Upper lobe of right lung (tissue), 1 donor: ENCODE results near the gene VIP. TPM values are rescaled to one million over a fixed set of nuclear protein-coding genes. Genes with fewer than 3 reads are reported as not detected.
A peak's percentile ranks its signal among the peaks of the same experiment; 100 is the strongest.
"Not testable (repeated sequence)": the region's sequence is repeated elsewhere in the genome, so short reads cannot be mapped to it uniquely, and the experiment has no call there.

Experiments used
- ATAC-seq: fragments of 200-7000 bp; cut with Tn5 transposase; one replicate; pipeline ENCODE4 v1.9.1; 2020; ENCODE audit warnings: mild to moderate bottlenecking, moderate library complexity
- DNase-seq: peaks from one replicate; pipeline ENCODE4 v3.0.0-alpha.2; 2020
- H3K27ac ChIP-seq: fragments of 200-600 bp; one replicate; pipeline ENCODE4 v1.8.0; 2022
- H3K27me3 ChIP-seq: fragments of 200-600 bp; one replicate; pipeline ENCODE4 v1.8.0; 2022; ENCODE audit warnings: mild to moderate bottlenecking
- H3K36me3 ChIP-seq: fragments of 200-600 bp; one replicate; pipeline ENCODE4 v1.8.0; 2022
- H3K4me1 ChIP-seq: fragments of 200-600 bp; one replicate; pipeline ENCODE4 v1.8.0; 2022
- H3K4me3 ChIP-seq: fragments of 200-600 bp; one replicate; pipeline ENCODE4 v1.8.0; 2022; ENCODE audit warnings: mild to moderate bottlenecking
- H3K9me3 ChIP-seq: fragments of 200-600 bp; one replicate; pipeline ENCODE4 v1.8.0; 2022
- intact Hi-C: fragments of 100-400 bp; cut with DNase I; formaldehyde crosslinking; loops from one replicate; pipeline ENCODE4 v1.11.0; 2022
- long read RNA-seq: library from polyadenylated mRNA; unstranded; transcript quantifications from one replicate; pipeline ENCODE4 v2.0.0, GENCODE V29; 2021
- total RNA-seq: library from RNA; stranded (reverse); fragmentation: NEBNext Ultra II Directional; extraction: Animal tissue kit (Norgen Biotek cat#: 25700); gene quantifications from one replicate; pipeline ENCODE4 v1.2.1, GENCODE V29; 2021
- TF ChIP-seq, protein P1 (sequence below): fragments of 200-600 bp; IDR thresholded peaks from one replicate; pipeline ENCODE4 v1.8.0; 2022; ENCODE audit warnings: antibody characterized with exemption
- donor health status: DM: no; HTN: yes; CAD: no; lungs with severe emphysema.

Gene VIP
- total RNA-seq, result 1.6 TPM
- long read RNA-seq, partial matches to known transcripts, result 0 of 3 reads
- long read RNA-seq, other reads (novel, unspliced or antisense), result 0 of 3 reads

GRCh38 chr6:152750694-152751093, at the start of gene VIP:
TSS of gene VIP (plus strand) at chr6:152750797. CDS start at chr6:152752178, 1,381 bp downstream.
- Histone ChIP-seq H3K27ac (no peak within 1 kb of the TSS), H3K9me3 (no peaks in the 10 kb centered on the region), H3K4me3 (no peak within 1 kb of the TSS), H3K27me3 (no peaks in the 10 kb centered on the region), H3K36me3 (no peaks in the 10 kb centered on the region), H3K4me1 (no peaks in the 10 kb centered on the region)
- intact Hi-C loops, result no loop called here
- peak; percentile 47 for ATAC-seq
- TF ChIP-seq, protein P1, sequence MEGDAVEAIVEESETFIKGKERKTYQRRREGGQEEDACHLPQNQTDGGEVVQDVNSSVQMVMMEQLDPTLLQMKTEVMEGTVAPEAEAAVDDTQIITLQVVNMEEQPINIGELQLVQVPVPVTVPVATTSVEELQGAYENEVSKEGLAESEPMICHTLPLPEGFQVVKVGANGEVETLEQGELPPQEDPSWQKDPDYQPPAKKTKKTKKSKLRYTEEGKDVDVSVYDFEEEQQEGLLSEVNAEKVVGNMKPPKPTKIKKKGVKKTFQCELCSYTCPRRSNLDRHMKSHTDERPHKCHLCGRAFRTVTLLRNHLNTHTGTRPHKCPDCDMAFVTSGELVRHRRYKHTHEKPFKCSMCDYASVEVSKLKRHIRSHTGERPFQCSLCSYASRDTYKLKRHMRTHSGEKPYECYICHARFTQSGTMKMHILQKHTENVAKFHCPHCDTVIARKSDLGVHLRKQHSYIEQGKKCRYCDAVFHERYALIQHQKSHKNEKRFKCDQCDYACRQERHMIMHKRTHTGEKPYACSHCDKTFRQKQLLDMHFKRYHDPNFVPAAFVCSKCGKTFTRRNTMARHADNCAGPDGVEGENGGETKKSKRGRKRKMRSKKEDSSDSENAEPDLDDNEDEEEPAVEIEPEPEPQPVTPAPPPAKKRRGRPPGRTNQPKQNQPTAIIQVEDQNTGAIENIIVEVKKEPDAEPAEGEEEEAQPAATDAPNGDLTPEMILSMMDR, result no peak
- no peak for DNase-seq

- no peaks in the 10 kb centered on the region for H3K36me3 ChIP-seq
- DNase-seq, result no peak
- intact Hi-C loops, result no loop called here
- H3K27ac ChIP-seq, result no peak overlapping the region
- no peak for ATAC-seq
- TF ChIP-seq, protein P1, result no peak
- H3K4me3 ChIP-seq, result peak overlapping the region; percentile 32
- H3K27me3 ChIP-seq, result no peaks in the 10 kb centered on the region
- H3K9me3 ChIP-seq, result no peaks in the 10 kb centered on the region
- H3K4me1 ChIP-seq, result no peaks in the 10 kb centered on the region
Measured at GRCh38 chr6:152701081-152701862, 49.3 kb upstream of the VIP start.

GRCh38 chr6:152701863-152702401, 48.7 kb upstream of the VIP start:
- H3K4me3 ChIP-seq, result peak overlapping the region; percentile 9

DNA sequence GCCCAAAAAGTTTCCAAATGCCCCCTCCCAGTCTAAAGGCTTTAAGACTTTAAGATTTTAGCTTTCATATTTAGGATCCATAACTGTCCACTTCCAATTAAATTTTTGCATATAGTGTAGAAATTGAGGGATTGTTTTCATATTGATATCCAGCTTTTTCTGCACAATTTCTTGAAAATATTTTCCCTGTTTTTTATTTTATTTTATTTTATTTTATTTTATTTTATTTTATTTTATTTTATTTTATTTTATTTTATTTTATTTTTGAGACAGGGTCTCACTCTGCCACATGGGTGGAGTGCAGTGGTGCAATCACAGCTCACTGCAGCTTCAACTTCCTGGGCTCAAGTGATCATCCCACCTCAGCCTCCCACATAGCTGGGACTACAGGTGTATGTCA, 46.8 kb upstream of the VIP start:
- ATAC-seq, intact Hi-C loops, H3K27ac ChIP-seq, H3K4me1 ChIP-seq, H3K4me3 ChIP-seq, H3K36me3 ChIP-seq, H3K27me3 ChIP-seq, DNase-seq: not testable (repeated sequence)
- H3K9me3 ChIP-seq, result peaks cover 12% of the 10 kb centered on the region

More at GRCh38 chr6:152701863-152702401, 48.7 kb upstream of the VIP start:
- no peak for ATAC-seq
- no peak overlapping the region for H3K27ac ChIP-seq
- no peaks in the 10 kb centered on the region for H3K36me3 ChIP-seq
- TF ChIP-seq, protein P1, result no peak
- no peaks in the 10 kb centered on the region for H3K27me3 ChIP-seq
- intact Hi-C loops, result no loop called here
- H3K4me1 ChIP-seq, result no peaks in the 10 kb centered on the region
- no peak for DNase-seq
- no peaks in the 10 kb centered on the region for H3K9me3 ChIP-seq

DNA sequence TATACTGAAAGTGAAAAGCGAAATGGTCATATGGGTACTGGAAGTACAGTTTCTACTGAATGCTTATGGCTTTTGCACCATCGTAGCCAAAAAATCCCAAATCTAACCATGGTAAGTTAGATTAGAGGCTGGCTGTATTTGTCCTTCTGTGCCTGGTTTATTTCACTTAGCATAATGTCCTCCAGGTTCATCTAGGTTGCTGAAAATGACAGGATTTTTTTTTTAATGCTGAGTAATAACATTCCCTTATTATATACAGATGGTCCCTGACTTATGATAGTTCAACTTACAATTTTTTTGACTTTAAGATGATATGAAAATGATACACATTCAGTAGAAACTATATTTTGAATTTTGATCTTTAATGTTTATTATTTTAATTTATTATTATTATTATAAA, 45.3 kb upstream of the VIP start:
- intact Hi-C loops, result no loop called here
- H3K4me1 ChIP-seq, result no peaks in the 10 kb centered on the region
- H3K4me3 ChIP-seq, result no peak overlapping the region
- no peak overlapping the region for H3K27ac ChIP-seq
- no peaks in the 10 kb centered on the region for H3K36me3 ChIP-seq
- no peak for DNase-seq
- no peaks in the 10 kb centered on the region for H3K27me3 ChIP-seq
- no peak for ATAC-seq
- TF ChIP-seq, protein P1, result no peak
- peaks cover 12% of the 10 kb centered on the region for H3K9me3 ChIP-seq

GRCh38 chr6:152716322-152716721, 34.3 kb upstream of the VIP start:
- H3K4me1 ChIP-seq, result no peaks in the 10 kb centered on the region
- no peak overlapping the region for H3K4me3 ChIP-seq
- intact Hi-C loops, result no loop called here
- TF ChIP-seq, protein P1, result no peak
- no peak overlapping the region for H3K27ac ChIP-seq
- H3K36me3 ChIP-seq, result no peaks in the 10 kb centered on the region
- no peaks in the 10 kb centered on the region for H3K9me3 ChIP-seq
- ATAC-seq (no peak), DNase-seq (no peak)
- H3K27me3 ChIP-seq, result no peaks in the 10 kb centered on the region
